Measurements from ENCODE around the gene LRP1.

Gene LRP1

DNA sequence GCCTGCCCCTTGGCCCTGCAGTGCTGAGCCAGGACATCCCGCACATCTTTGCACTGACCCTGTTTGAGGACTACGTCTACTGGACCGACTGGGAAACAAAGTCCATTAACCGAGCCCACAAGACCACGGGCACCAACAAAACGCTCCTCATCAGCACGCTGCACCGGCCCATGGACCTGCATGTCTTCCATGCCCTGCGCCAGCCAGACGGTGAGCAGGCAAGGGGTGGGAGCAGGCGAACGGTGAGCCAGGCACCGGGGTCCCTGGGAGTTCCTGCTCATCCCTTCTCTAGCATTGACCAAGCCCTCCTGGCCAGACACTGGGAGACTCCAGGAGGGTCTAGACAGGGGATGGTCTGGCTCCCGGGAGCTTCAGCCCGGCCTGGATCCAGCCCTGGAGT is 70.9 kb downstream of the LRP1 start:
- no peak for TF ChIP-seq CTCF (IDR thresholded peaks at IDR 0.05)
- no peak for TF ChIP-seq ZFX (IDR thresholded peaks at IDR 0.05; ENCODE audit: borderline replicate concordance)
- no peak overlapping the region for H3K27ac ChIP-seq

DNA sequence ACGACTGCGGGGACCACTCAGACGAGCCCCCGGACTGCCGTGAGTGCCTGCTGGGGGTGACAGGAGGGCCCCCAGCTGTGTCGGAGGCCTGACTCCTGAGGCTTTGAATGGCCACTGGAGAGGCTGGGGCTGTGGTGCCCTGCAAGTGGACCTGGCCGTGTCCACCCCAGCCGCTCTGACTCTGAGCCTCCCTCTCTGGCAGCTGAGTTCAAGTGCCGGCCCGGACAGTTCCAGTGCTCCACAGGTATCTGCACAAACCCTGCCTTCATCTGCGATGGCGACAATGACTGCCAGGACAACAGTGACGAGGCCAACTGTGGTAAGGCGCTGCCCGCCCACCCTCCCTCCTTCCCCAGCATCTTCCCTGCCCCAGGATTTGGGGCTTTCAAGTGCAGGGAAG is 72.2 kb downstream of the LRP1 start:
- no peak overlapping the region for H3K27ac ChIP-seq
- TF ChIP-seq CTCF (IDR thresholded peaks at IDR 0.05) (no peak), ZFX (IDR thresholded peaks at IDR 0.05; ENCODE audit: borderline replicate concordance) (no peak)

- no peak overlapping the region for H3K27ac ChIP-seq
- TF ChIP-seq CTCF (IDR thresholded peaks at IDR 0.05) (no peak), ZFX (IDR thresholded peaks at IDR 0.05; ENCODE audit: borderline replicate concordance) (no peak)
These were observed 72.9 kb downstream of the LRP1 start for GRCh38 chr12:57201219-57201618.

GRCh38 chr12:57201631-57202030 is 73.3 kb downstream of the LRP1 start:
- H3K27ac ChIP-seq = no peak overlapping the region
- TF ChIP-seq ZFX (IDR thresholded peaks at IDR 0.05; ENCODE audit: borderline replicate concordance) = no peak
- TF ChIP-seq CTCF (IDR thresholded peaks at IDR 0.05) = no peak

DNA sequence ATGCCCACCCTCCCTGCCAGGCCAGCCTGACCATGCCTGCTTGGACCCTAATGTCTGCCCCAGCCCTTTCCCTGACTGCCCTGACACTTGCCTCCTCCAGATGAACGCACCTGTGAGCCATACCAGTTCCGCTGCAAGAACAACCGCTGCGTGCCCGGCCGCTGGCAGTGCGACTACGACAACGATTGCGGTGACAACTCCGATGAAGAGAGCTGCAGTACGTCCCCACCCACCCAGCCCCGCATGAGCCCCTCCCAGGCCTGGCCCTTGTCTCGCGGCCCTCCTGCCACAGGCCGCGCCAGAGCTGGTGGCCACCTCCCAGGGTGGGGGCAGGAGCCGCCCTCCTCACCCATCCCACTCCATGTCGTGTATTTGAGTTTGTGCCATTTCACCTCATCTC is 74.0 kb downstream of the LRP1 start:
- TF ChIP-seq CTCF (IDR thresholded peaks at IDR 0.05) (no peak), ZFX (IDR thresholded peaks at IDR 0.05; ENCODE audit: borderline replicate concordance) (no peak)
- H3K27ac ChIP-seq = no peak overlapping the region

GRCh38 chr12:57203201-57203600 is 74.9 kb downstream of the LRP1 start:
- no peak overlapping the region for H3K27ac ChIP-seq
- TF ChIP-seq CTCF (IDR thresholded peaks at IDR 0.05) = no peak
- no peak for TF ChIP-seq ZFX (IDR thresholded peaks at IDR 0.05; ENCODE audit: borderline replicate concordance)

GRCh38 chr12:57203791-57204190 is 75.5 kb downstream of the LRP1 start:
- no peak overlapping the region for H3K27ac ChIP-seq
- no peak for TF ChIP-seq CTCF (IDR thresholded peaks at IDR 0.05)
- TF ChIP-seq ZFX (IDR thresholded peaks at IDR 0.05; ENCODE audit: borderline replicate concordance) = no peak

Data from 22Rv1 (cell line).